Breast epithelium (tissue), 4 donors: ENCODE measurements around the gene TMEM132C. TPM values are rescaled to one million over a fixed set of nuclear protein-coding genes. Genes with fewer than 3 reads are reported as not detected.
A peak's percentile ranks its signal among the peaks of the same experiment; 100 is the strongest.

Source experiments
- DNase-seq, 2 donors: peaks; one replicate each; pipeline ENCODE4 v3.0.0-alpha.2; 2019; ENCODE audit warnings: low spot score in 2 of 2
- H3K27ac ChIP-seq, 2 donors: fragments of 200-600 bp; sonication (generic) in 1 of 2; one replicate each; pipeline ENCODE4 v1.5.1; 2016 to 2019; ENCODE audit warnings: mild to moderate bottlenecking in 1 of 2
- H3K27me3 ChIP-seq, 2 donors: fragments of 200-600 bp; sonication (generic) in 1 of 2; one replicate each; pipeline versions ENCODE4 v1.5.1 to v1.6.0; 2017 to 2019; ENCODE audit warnings: control low read depth in 1 of 2, mild to moderate bottlenecking in 1 of 2
- H3K36me3 ChIP-seq: fragments of 200-600 bp; one replicate; pipeline ENCODE4 v1.5.1; 2019
- H3K4me1 ChIP-seq, 2 donors: fragments of 200-600 bp; sonication (generic); one replicate each; pipeline ENCODE4 v1.5.1; 2016 to 2019; ENCODE audit warnings: control low read depth in 1 of 2
- H3K4me3 ChIP-seq, 3 donors: fragments of 200-600 bp; sonication (generic); 1 replicate in 2 of 3; 2 replicates in 1 of 3; pipeline ENCODE4 v1.5.1; 2016 to 2019; ENCODE audit warnings: mild to moderate bottlenecking in 3 of 3, moderate library complexity in 2 of 3
- H3K9me3 ChIP-seq, 2 donors: fragments of 200-600 bp; sonication (generic) in 1 of 2; one replicate each; pipeline ENCODE4 v1.5.1; 2016 to 2019; ENCODE audit warnings: control low read depth in 1 of 2
- POLR2A ChIP-seq: fragments of 450-650 bp; IDR thresholded peaks from one replicate; pipeline ENCODE4 v1.6.1; 2016; ENCODE audit warnings: antibody characterized with exemption, mild to moderate bottlenecking, moderate library complexity
- POLR2AphosphoS5 ChIP-seq, 3 donors: sonication (generic); formaldehyde crosslinking; IDR thresholded peaks; one replicate each; pipeline ENCODE4 v1.6.1; 2017; ENCODE audit warnings: antibody characterized with exemption in 3 of 3
- intact Hi-C: fragments of 100-400 bp; cut with DNase I; formaldehyde crosslinking; loops from one replicate; pipeline ENCODE4 v1.15.1; 2023; ENCODE audit warnings: low total_unique reads
- total RNA-seq, 3 donors: library from RNA; depleted of rRNA; stranded (reverse); fragments of >200 nt; gene quantifications; one replicate each; pipeline ENCODE4 v1.1.0, GENCODE V29; 2016
- TF ChIP-seq, protein P1 (sequence below), 3 donors: fragments of 450-650 bp; IDR thresholded peaks; one replicate each; pipeline ENCODE4 v1.5.1; 2016 to 2017; ENCODE audit warnings: antibody characterized with exemption in 3 of 3, mild to moderate bottlenecking in 3 of 3, moderate library complexity in 3 of 3

Gene TMEM132C
- total RNA-seq, 3 donors from 2014 or later: 7.2 to 54.1 (median 15.7) TPM

GRCh38 chr12:128336204-128337070, 69.5 kb downstream of the TMEM132C start:
- H3K36me3 ChIP-seq: no peaks in the 10 kb centered on the region
- TF ChIP-seq, protein P1, sequence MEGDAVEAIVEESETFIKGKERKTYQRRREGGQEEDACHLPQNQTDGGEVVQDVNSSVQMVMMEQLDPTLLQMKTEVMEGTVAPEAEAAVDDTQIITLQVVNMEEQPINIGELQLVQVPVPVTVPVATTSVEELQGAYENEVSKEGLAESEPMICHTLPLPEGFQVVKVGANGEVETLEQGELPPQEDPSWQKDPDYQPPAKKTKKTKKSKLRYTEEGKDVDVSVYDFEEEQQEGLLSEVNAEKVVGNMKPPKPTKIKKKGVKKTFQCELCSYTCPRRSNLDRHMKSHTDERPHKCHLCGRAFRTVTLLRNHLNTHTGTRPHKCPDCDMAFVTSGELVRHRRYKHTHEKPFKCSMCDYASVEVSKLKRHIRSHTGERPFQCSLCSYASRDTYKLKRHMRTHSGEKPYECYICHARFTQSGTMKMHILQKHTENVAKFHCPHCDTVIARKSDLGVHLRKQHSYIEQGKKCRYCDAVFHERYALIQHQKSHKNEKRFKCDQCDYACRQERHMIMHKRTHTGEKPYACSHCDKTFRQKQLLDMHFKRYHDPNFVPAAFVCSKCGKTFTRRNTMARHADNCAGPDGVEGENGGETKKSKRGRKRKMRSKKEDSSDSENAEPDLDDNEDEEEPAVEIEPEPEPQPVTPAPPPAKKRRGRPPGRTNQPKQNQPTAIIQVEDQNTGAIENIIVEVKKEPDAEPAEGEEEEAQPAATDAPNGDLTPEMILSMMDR (IDR thresholded peaks at IDR 0.05): no peak
- TF ChIP-seq POLR2A: no peak
- H3K9me3 ChIP-seq: peaks cover 0 to 3% of the 10 kb centered on the region in 2 donors
- no peaks in the 10 kb centered on the region for H3K27me3 ChIP-seq
- peak overlapping the region in 1 of 3 donors; percentile 33 for H3K4me3 ChIP-seq
- no peak for DNase-seq
- no peak overlapping the region for H3K27ac ChIP-seq
- intact Hi-C loops: no loop called here
- no peaks in the 10 kb centered on the region for H3K4me1 ChIP-seq

DNA sequence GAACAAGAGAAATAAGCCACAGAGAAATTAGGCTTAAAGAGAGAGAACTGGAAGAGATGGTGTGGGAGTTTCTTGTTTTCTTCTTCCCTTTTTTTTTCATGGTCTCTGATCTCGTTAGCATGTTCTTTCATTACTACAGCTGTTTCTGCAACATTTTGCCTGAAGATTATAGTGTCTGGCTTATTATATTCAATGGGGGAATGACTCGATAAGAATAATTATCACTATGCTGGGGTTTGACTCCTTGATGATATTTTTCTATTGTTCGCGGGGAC, 70.0 kb downstream of the TMEM132C start:
- no peaks in the 10 kb centered on the region for H3K27me3 ChIP-seq
- H3K9me3 ChIP-seq: peaks cover 0 to 3% of the 10 kb centered on the region in 2 donors
- DNase-seq: no peak
- TF ChIP-seq POLR2AphosphoS5 (IDR thresholded peaks at IDR 0.05) (no peak), POLR2A (no peak)
- TF ChIP-seq, protein P1 (IDR thresholded peaks at IDR 0.05): no peak
- H3K27ac ChIP-seq: no peak overlapping the region
- H3K4me3 ChIP-seq: peak overlapping the region in 1 of 3 donors; percentile 33
- H3K36me3 ChIP-seq: no peaks in the 10 kb centered on the region
- intact Hi-C loops: no loop called here
- H3K4me1 ChIP-seq: no peaks in the 10 kb centered on the region

- no peak for DNase-seq
- H3K36me3 ChIP-seq: no peaks in the 10 kb centered on the region
- H3K9me3 ChIP-seq: peaks cover 0 to 3% of the 10 kb centered on the region in 2 donors
- H3K27me3 ChIP-seq: no peaks in the 10 kb centered on the region
- H3K4me1 ChIP-seq: no peaks in the 10 kb centered on the region
- H3K4me3 ChIP-seq: peak overlapping the region in 2 of 3 donors; percentile 3 to 33
- H3K27ac ChIP-seq: no peak overlapping the region
- TF ChIP-seq POLR2AphosphoS5 (IDR thresholded peaks at IDR 0.05) (no peak), POLR2A (no peak)
- TF ChIP-seq, protein P1 (IDR thresholded peaks at IDR 0.05): no peak
- intact Hi-C loops: no loop called here
These were observed 70.6 kb downstream of the TMEM132C start for GRCh38 chr12:128337431-128338170.

DNA sequence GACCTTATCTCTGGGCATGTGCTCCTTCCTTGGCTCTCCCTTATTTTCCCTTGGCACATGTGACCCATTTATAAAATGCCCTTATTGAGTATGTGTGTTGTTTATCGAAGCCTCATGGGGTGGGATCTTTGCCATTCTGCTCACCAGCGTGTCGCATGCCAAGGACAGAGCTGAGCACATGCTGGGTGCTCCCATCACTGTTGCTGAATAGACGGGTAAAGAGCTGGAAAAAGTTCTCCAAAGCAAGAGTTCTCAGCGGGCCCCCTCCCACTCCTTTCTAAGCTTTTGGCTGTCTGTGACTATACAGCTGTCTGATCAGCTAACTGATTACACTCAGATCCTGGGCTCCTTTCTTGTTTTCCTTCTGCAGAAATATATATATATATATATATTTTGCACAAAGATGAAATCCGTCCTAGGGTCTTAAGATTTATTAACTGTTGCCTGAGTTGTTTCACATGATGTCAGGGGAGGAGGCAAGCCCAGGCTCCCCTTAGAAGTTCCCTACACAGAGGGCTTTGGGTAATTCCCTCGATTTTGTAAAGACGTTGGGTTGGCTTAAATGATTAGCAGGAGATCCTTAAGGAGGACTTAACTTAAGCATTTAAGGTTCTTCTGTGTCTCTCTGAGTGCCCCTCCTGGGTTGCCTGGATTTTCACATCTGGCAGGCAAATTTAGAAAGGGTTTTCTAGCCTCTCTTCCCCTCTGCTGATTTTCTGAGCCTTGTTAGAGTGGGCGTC, 71.6 kb downstream of the TMEM132C start:
- Histone ChIP-seq H3K27ac (peak overlapping the region in 1 of 2 donors; percentile 8), H3K4me3 (no peak overlapping the region), H3K9me3 (peaks cover 0 to 3% of the 10 kb centered on the region in 2 donors), H3K27me3 (no peaks in the 10 kb centered on the region), H3K4me1 (no peaks in the 10 kb centered on the region), H3K36me3 (no peaks in the 10 kb centered on the region)
- intact Hi-C loops: no loop called here
- TF ChIP-seq, protein P1 (IDR thresholded peaks at IDR 0.05): no peak
- TF ChIP-seq POLR2AphosphoS5 (IDR thresholded peaks at IDR 0.05) (no peak), POLR2A (no peak)
- no peak for DNase-seq
